ENCODE data around the gene CELSR1.

CELSR1 gene

GRCh38 chr22:46458525-46458924, 78.9 kb downstream of the CELSR1 start:
- Histone ChIP-seq H3K27me3 (ENCODE audit: insufficient read depth, low read depth) (peaks cover 69% of the 10 kb centered on the region), H3K27ac (no peak overlapping the region), H3K4me1 (ENCODE audit: low read depth, poor library complexity, severe bottlenecking) (no peaks in the 10 kb centered on the region), H3K4me2 (no peak overlapping the region), H3K4me3 (IDR thresholded peaks at IDR 0.05; ENCODE audit: insufficient read depth, low read depth, low read length) (no peak overlapping the region), H2AFZ (ENCODE audit: low read depth) (no peak overlapping the region), H3K79me2 (ENCODE audit: insufficient read depth, low read depth) (no peaks in the 10 kb centered on the region), H4K20me1 (ENCODE audit: insufficient read depth) (no peaks in the 10 kb centered on the region), H3K9ac (no peak overlapping the region), H3K36me3 (ENCODE audit: insufficient read depth) (no peaks in the 10 kb centered on the region)
- no peak for TF ChIP-seq CTCF (conservative IDR thresholded peaks at IDR 0.05; ENCODE audit: low read depth, low read length)

- no peaks in the 10 kb centered on the region for H3K79me2 ChIP-seq (ENCODE audit: insufficient read depth, low read depth)
- H3K36me3 ChIP-seq (ENCODE audit: insufficient read depth): no peaks in the 10 kb centered on the region
- peaks cover 72% of the 10 kb centered on the region for H3K27me3 ChIP-seq (ENCODE audit: insufficient read depth, low read depth)
- H3K27ac ChIP-seq: no peak overlapping the region
- no peak overlapping the region for H2AFZ ChIP-seq (ENCODE audit: low read depth)
- no peaks in the 10 kb centered on the region for H3K4me1 ChIP-seq (ENCODE audit: low read depth, poor library complexity, severe bottlenecking)
- H3K9ac ChIP-seq: no peak overlapping the region
- H3K4me3 ChIP-seq (IDR thresholded peaks at IDR 0.05; ENCODE audit: insufficient read depth, low read depth, low read length): no peak overlapping the region
- no peak for TF ChIP-seq CTCF (conservative IDR thresholded peaks at IDR 0.05; ENCODE audit: low read depth, low read length)
- H3K4me2 ChIP-seq: no peak overlapping the region
- no peaks in the 10 kb centered on the region for H4K20me1 ChIP-seq (ENCODE audit: insufficient read depth)
Measured at GRCh38 chr22:46457502-46458488, 79.6 kb downstream of the CELSR1 start.

GRCh38 chr22:46456818-46457163, 80.6 kb downstream of the CELSR1 start:
- Histone ChIP-seq H4K20me1 (ENCODE audit: insufficient read depth) (no peaks in the 10 kb centered on the region), H3K27ac (no peak overlapping the region), H3K79me2 (ENCODE audit: insufficient read depth, low read depth) (no peaks in the 10 kb centered on the region), H3K4me3 (IDR thresholded peaks at IDR 0.05; ENCODE audit: insufficient read depth, low read depth, low read length) (no peak overlapping the region), H3K4me1 (ENCODE audit: low read depth, poor library complexity, severe bottlenecking) (no peaks in the 10 kb centered on the region), H2AFZ (ENCODE audit: low read depth) (no peak overlapping the region), H3K4me2 (no peak overlapping the region), H3K9ac (no peak overlapping the region), H3K36me3 (ENCODE audit: insufficient read depth) (no peaks in the 10 kb centered on the region), H3K27me3 (ENCODE audit: insufficient read depth, low read depth) (peaks cover 74% of the 10 kb centered on the region)
- TF ChIP-seq CTCF (conservative IDR thresholded peaks at IDR 0.05; ENCODE audit: low read depth, low read length): no peak

- Histone ChIP-seq H3K36me3 (ENCODE audit: insufficient read depth) (no peaks in the 10 kb centered on the region), H3K27ac (no peak overlapping the region), H4K20me1 (ENCODE audit: insufficient read depth) (no peaks in the 10 kb centered on the region), H3K4me2 (no peak overlapping the region), H3K4me3 (IDR thresholded peaks at IDR 0.05; ENCODE audit: insufficient read depth, low read depth, low read length) (no peak overlapping the region), H3K4me1 (ENCODE audit: low read depth, poor library complexity, severe bottlenecking) (no peaks in the 10 kb centered on the region), H3K9ac (no peak overlapping the region), H3K79me2 (ENCODE audit: insufficient read depth, low read depth) (no peaks in the 10 kb centered on the region), H2AFZ (ENCODE audit: low read depth) (no peak overlapping the region), H3K27me3 (ENCODE audit: insufficient read depth, low read depth) (peaks cover 73% of the 10 kb centered on the region)
- no peak for TF ChIP-seq CTCF (conservative IDR thresholded peaks at IDR 0.05; ENCODE audit: low read depth, low read length)
Measured at GRCh38 chr22:46455446-46455845, 82.0 kb downstream of the CELSR1 start.
